IMR-90 (cell line): ENCODE results near the gene ITIH4. TPM values are rescaled to one million over a fixed set of nuclear protein-coding genes. Genes with fewer than 3 reads are reported as not detected.

Experiments used
- ATAC-seq: fragments of 200-7000 bp; cut with Tn5 transposase; 2 replicates; pipeline ENCODE4 v1.9.1; 2020; ENCODE audit warnings: low read depth, mild to moderate bottlenecking, moderate library complexity
- BruUV-seq: library from RNA; stranded (reverse); fragments of 400-500 nt; replicated peaks from 2 replicates; lab custom pipeline; 2021; lab: Mats Ljungman, UMichigan
- CTCF ChIA-PET: fragments of 300-600 bp; formaldehyde crosslinking; extraction: SDS; loops from one replicate; lab custom pipeline; 2021; ENCODE audit warnings: antibody characterized with exemption; lab: Yijun Ruan, JAX
- POLR2A ChIA-PET: fragments of 300-600 bp; sonication (Branson Sonifier 250); formaldehyde crosslinking; loops from one replicate; lab custom pipeline; 2022; ENCODE audit warnings: antibody characterized with exemption; ENCODE audit not compliant: unreplicated experiment; lab: Charles Lee
- DNase-seq: peaks from one replicate; pipeline ENCODE4 v3.0.0; 2013
- H2AFZ ChIP-seq: replicated peaks from 2 replicates; pipeline ENCODE3; 2013; ENCODE audit warnings: low read length, mild to moderate bottlenecking; ENCODE audit not compliant: poor library complexity
- H2AK5ac ChIP-seq: 2 replicates; pipeline ENCODE4 v1.6.1; 2013; ENCODE audit warnings: low read depth, low read length, inconsistent platforms
- H2AK9ac ChIP-seq: replicated peaks from 2 replicates; pipeline ENCODE3; 2013; ENCODE audit warnings: mild to moderate bottlenecking, low read depth, low read length, moderate library complexity; ENCODE audit not compliant: poor library complexity
- H2BK120ac ChIP-seq: 2 replicates; pipeline ENCODE4 v1.6.1; 2013; ENCODE audit warnings: low read depth, low read length, inconsistent platforms
- H2BK15ac ChIP-seq: 3 replicates; pipeline ENCODE4 v1.6.1; 2013; ENCODE audit warnings: low read depth, low read length, inconsistent platforms
- H2BK20ac ChIP-seq: 2 replicates; pipeline ENCODE4 v1.6.1; 2013; ENCODE audit warnings: low read depth, mild to moderate bottlenecking, inconsistent platforms, low read length, moderate library complexity
- H2BK5ac ChIP-seq: 2 replicates; pipeline ENCODE4 v1.6.1; 2013; ENCODE audit warnings: mild to moderate bottlenecking, low read depth, low read length, inconsistent platforms; ENCODE audit not compliant: poor library complexity, severe bottlenecking
- H3K14ac ChIP-seq: replicated peaks from 2 replicates; pipeline ENCODE4 v1.6.1; 2013; ENCODE audit warnings: low read depth, low read length, inconsistent platforms
- H3K18ac ChIP-seq: 2 replicates; pipeline ENCODE4 v1.6.1; 2013; ENCODE audit warnings: low read depth, low read length, control low read depth
- H3K23ac ChIP-seq: 2 replicates; pipeline ENCODE4 v1.6.1; 2013; ENCODE audit warnings: low read depth, low read length, inconsistent platforms
- H3K27ac ChIP-seq: 2 replicates; pipeline ENCODE4 v1.5.1; 2013; ENCODE audit warnings: mild to moderate bottlenecking, control low read depth, low read length; ENCODE audit not compliant: insufficient read depth
- H3K27me3 ChIP-seq: 2 replicates; pipeline ENCODE4 v1.6.1; 2013; ENCODE audit warnings: low read length; ENCODE audit not compliant: control insufficient read depth, insufficient read depth
- H3K36me3 ChIP-seq: 2 replicates; pipeline ENCODE4 v1.6.1; 2013; ENCODE audit warnings: low read length, mixed read lengths; ENCODE audit not compliant: control insufficient read depth, insufficient read depth
- H3K4ac ChIP-seq: 2 replicates; pipeline ENCODE4 v1.6.1; 2013; ENCODE audit warnings: low read depth, low read length, inconsistent platforms
- H3K4me1 ChIP-seq: 2 replicates; pipeline ENCODE4 v1.6.1; 2013; ENCODE audit warnings: low read length, mixed read lengths; ENCODE audit not compliant: control insufficient read depth, insufficient read depth
- H3K4me2 ChIP-seq: 2 replicates; pipeline ENCODE4 v1.6.1; 2013; ENCODE audit warnings: low read depth, mild to moderate bottlenecking, control low read depth, low read length, moderate library complexity
- H3K4me3 ChIP-seq: 2 replicates; pipeline ENCODE4 v1.5.1; 2013; ENCODE audit warnings: low read depth, mild to moderate bottlenecking, control low read depth, low read length, moderate library complexity; ENCODE audit not compliant: insufficient read depth
- H3K56ac ChIP-seq: 2 replicates; pipeline ENCODE4 v1.6.1; 2013; ENCODE audit warnings: low read length, inconsistent platforms; ENCODE audit not compliant: insufficient read depth; ENCODE audit errors: extremely low read depth
- H3K79me1 ChIP-seq, 2 experiments: 2 replicates each; pipeline ENCODE4 v1.6.1; 2013; ENCODE audit warnings: low read length in 2 of 2, inconsistent platforms in 1 of 2, low read depth in 1 of 2
- H3K9ac ChIP-seq: 2 replicates; pipeline ENCODE4 v1.6.1; 2013; ENCODE audit warnings: low read depth, low read length, control low read depth
- H3K9me1 ChIP-seq: 2 replicates; pipeline ENCODE4 v1.6.1; 2013; ENCODE audit warnings: low read length, inconsistent platforms; ENCODE audit not compliant: insufficient read depth
- H3K9me3 ChIP-seq: 2 replicates; pipeline ENCODE4 v1.6.1; 2013; ENCODE audit warnings: low read length; ENCODE audit not compliant: control insufficient read depth, insufficient read depth
- H4K20me1 ChIP-seq: 2 replicates; pipeline ENCODE4 v1.6.1; 2013; ENCODE audit warnings: low read length, inconsistent platforms; ENCODE audit not compliant: insufficient read depth
- H4K5ac ChIP-seq: 2 replicates; pipeline ENCODE4 v1.6.1; 2013; ENCODE audit warnings: mild to moderate bottlenecking, low read depth, low read length, control low read depth
- H4K8ac ChIP-seq, 2 experiments: 2 replicates each; pipeline ENCODE4 v1.6.1; 2013; ENCODE audit warnings: low read depth in 2 of 2, low read length in 2 of 2, control low read depth in 1 of 2, inconsistent platforms in 1 of 2
- H4K91ac ChIP-seq: 2 replicates; pipeline ENCODE4 v1.6.1; 2013; ENCODE audit warnings: low read depth, low read length, inconsistent platforms; ENCODE audit not compliant: insufficient read depth
- BHLHE40 ChIP-seq: fragments of 150-350 bp; IDR thresholded peaks from 2 replicates; pipeline ENCODE4 v1.6.1; 2016; ENCODE audit warnings: mild to moderate bottlenecking, low read depth, low read length
- CTCF ChIP-seq: conservative IDR thresholded peaks from 2 replicates; pipeline ENCODE4 v1.5.1; 2012; ENCODE audit warnings: mild to moderate bottlenecking, low read depth, low read length, improper control_type of control experiment
- MXI1 ChIP-seq: IDR thresholded peaks from 2 replicates; pipeline ENCODE4 v1.6.1; 2012; ENCODE audit warnings: low read depth, mild to moderate bottlenecking, low read length, moderate library complexity, borderline replicate concordance
- NFE2L2 ChIP-seq: fragments of 150-350 bp; IDR thresholded peaks from 2 replicates; pipeline ENCODE4 v1.6.1; 2016; ENCODE audit warnings: low read depth, mild to moderate bottlenecking, low read length
- POLR2A ChIP-seq: IDR thresholded peaks from 2 replicates; pipeline ENCODE4 v1.6.1; 2012; ENCODE audit warnings: mild to moderate bottlenecking, low read depth, low read length
- RCOR1 ChIP-seq: IDR thresholded peaks from 2 replicates; pipeline ENCODE4 v1.6.1; 2012; ENCODE audit warnings: mild to moderate bottlenecking, low read length, improper control_type of control experiment; ENCODE audit not compliant: insufficient replicate concordance
- USF2 ChIP-seq: fragments of 150-350 bp; IDR thresholded peaks from 2 replicates; pipeline ENCODE4 v1.6.1; 2017; ENCODE audit warnings: mild to moderate bottlenecking, antibody characterized with exemption, low read length, low read depth
- WGBS, 2 experiments: methylation state at CpG; one replicate each; pipeline versions ENCODE4 v1.1.5 to v1.1.7; 2013; ENCODE audit warnings: missing lambda C conversion rate in 2 of 2; ENCODE audit not compliant: insufficient read length in 1 of 2; ENCODE audit errors: extremely low coverage in 2 of 2; 5-methylcytosine and 5-hydroxymethylcytosine counted together
- dilution Hi-C: fragments of 300-500 bp; cut with HindIII; formaldehyde crosslinking; loops from one replicate; pipeline ENCODE4 v1.14.3; 2018; ENCODE audit warnings: low sequenced_read_pairs; ENCODE audit not compliant: unreplicated experiment
- in situ Hi-C: fragments of 300-500 bp; cut with MboI; formaldehyde crosslinking; loops from 3 replicates; pipeline ENCODE4 v1.14.3; 2019; ENCODE audit warnings: low sequenced_read_pairs, inconsistent platforms, mixed read lengths
- intact Hi-C: fragments of 100-400 bp; cut with micrococcal nuclease; formaldehyde crosslinking; loops from 2 replicates; pipeline ENCODE4 v1.10.0; 2022
- polyA plus RNA-seq, 3 experiments: library from polyadenylated mRNA; depleted of rRNA; stranded (reverse); fragments of >200 nt; gene quantifications; 2 replicates each; pipeline ENCODE4 v1.2.3, GENCODE V29; 2012; ENCODE audit warnings: low replicate concordance in 1 of 3
- total RNA-seq: library from RNA; depleted of rRNA; stranded (reverse); fragments of >200 nt; gene quantifications from 2 replicates; pipeline ENCODE4 v1.2.3, GENCODE V29; 2012

Gene ITIH4
- total and polyA plus RNA-seq, 2 of the 4 experiments (the other 2 are of a cell fraction): 0.26 to 0.36 TPM

GRCh38 chr3:52816654-52817053 lies 13.8 kb downstream of the ITIH4 start:
- Histone ChIP-seq H3K9ac (no peak overlapping the region), H3K14ac (no peak overlapping the region), H2BK5ac (no peak overlapping the region), H4K5ac (no peak overlapping the region), H2BK20ac (no peak overlapping the region), H3K23ac (no peak overlapping the region), H3K36me3 (no peaks in the 10 kb centered on the region), H3K9me1 (no peaks in the 10 kb centered on the region), H2AFZ (no peak overlapping the region), H3K56ac (no peak overlapping the region), H3K79me1 (no peaks in the 10 kb centered on the region), H3K4me3 (no peak overlapping the region), H2BK15ac (no peak overlapping the region), H4K8ac (no peak overlapping the region), H3K4me1 (no peaks in the 10 kb centered on the region), H2AK5ac (no peak overlapping the region), H3K9me3 (no peaks in the 10 kb centered on the region), H3K4me2 (no peak overlapping the region), H3K18ac (no peak overlapping the region), H3K4ac (no peak overlapping the region), H4K91ac (no peak overlapping the region), H3K27ac (no peak overlapping the region), H3K27me3 (peaks cover 18% of the 10 kb centered on the region), H2AK9ac (no peak overlapping the region), H2BK120ac (no peak overlapping the region), H4K20me1 (no peaks in the 10 kb centered on the region)
- ChIA-PET POLR2A (no interaction called here), CTCF (interaction anchor here (0.5 to 0.6 kb wide), 2 partner anchors 11 to 128 kb away, joined by 3 read pairs; no protein-coding TSS in a partner anchor)
- DNase-seq (no peak), ATAC-seq (no peak)
- intact Hi-C loops: no loop called here
- in situ Hi-C loops: no loop called here
- TF ChIP-seq CTCF: no peak
- no peak for TF ChIP-seq RCOR1
- no peak for TF ChIP-seq BHLHE40
- no peak for TF ChIP-seq NFE2L2
- TF ChIP-seq USF2: no peak
- TF ChIP-seq MXI1: no peak
- no peak for TF ChIP-seq POLR2A
- WGBS, 2 experiments: 90% methylated on average over 10 of the region's 10 CpGs; no CpG with 5 or more reads in 1 of the 2 experiments
- dilution Hi-C loops: no loop called here
- BruUV-seq: no TSS peak
